AG09309 (cell line): ENCODE results near the gene STX8.
A peak's percentile ranks its signal among the peaks of the same experiment; 100 is the strongest.
"Not testable (repeated sequence)": the region's sequence is repeated elsewhere in the genome, so short reads cannot be mapped to it uniquely, and the experiment has no call there.

Source experiments
- DNase-seq: peaks from one replicate; pipeline ENCODE4 v3.0.0-alpha.2; 2010; ENCODE audit warnings: low read depth
- H3K4me3 ChIP-seq: 2 replicates; pipeline ENCODE4 v1.5.1; 2011; ENCODE audit warnings: mild to moderate bottlenecking, low read depth, low read length, moderate library complexity; ENCODE audit not compliant: control insufficient read depth
- CTCF ChIP-seq: IDR thresholded peaks from 2 replicates; pipeline ENCODE4 v1.5.1; 2011; ENCODE audit warnings: mild to moderate bottlenecking, low read depth, low read length, inconsistent platforms; ENCODE audit not compliant: insufficient read depth, control insufficient read depth; ENCODE audit errors: missing control alignments

The STX8 gene

GRCh38 chr17:9346296-9346926 is 229.2 kb downstream of the STX8 start:
- TF ChIP-seq CTCF = no peak
- peak; percentile 49 for DNase-seq

GRCh38 chr17:9343516-9343915 is 232.1 kb downstream of the STX8 start:
- no peak for TF ChIP-seq CTCF
- DNase-seq = no peak
- H3K4me3 ChIP-seq = no peak overlapping the region

More at GRCh38 chr17:9346296-9346926, 229.2 kb downstream of the STX8 start:
- H3K4me3 ChIP-seq = no peak overlapping the region

- no peak for DNase-seq
- TF ChIP-seq CTCF = no peak
Observed at GRCh38 chr17:9342225-9342624, 233.4 kb downstream of the STX8 start.

GRCh38 chr17:9339958-9340357 is 235.7 kb downstream of the STX8 start:
- DNase-seq = no peak
- no peak overlapping the region for H3K4me3 ChIP-seq
- no peak for TF ChIP-seq CTCF

More at GRCh38 chr17:9342225-9342624, 233.4 kb downstream of the STX8 start:
- H3K4me3 ChIP-seq = no peak overlapping the region

GRCh38 chr17:9339482-9339881 is 236.1 kb downstream of the STX8 start:
- not testable (repeated sequence) for DNase-seq, H3K4me3 ChIP-seq

- no peak for TF ChIP-seq CTCF
- H3K4me3 ChIP-seq = no peak overlapping the region
- no peak for DNase-seq
Observed at GRCh38 chr17:9336817-9337216, 238.8 kb downstream of the STX8 start.

GRCh38 chr17:9334536-9335446 is 240.8 kb downstream of the STX8 start:
- no peak for TF ChIP-seq CTCF
- DNase-seq = no peak
- no peak overlapping the region for H3K4me3 ChIP-seq
